GM19455 (cell line): Measurements from ENCODE around the gene ZNF236.

Source experiments
- ATAC-seq: cut with Tn5 transposase; IDR thresholded peaks from one replicate; pipeline ENCODE4 v1.9.1; 2021; ENCODE audit not compliant: unreplicated experiment

Gene ZNF236

GRCh38 chr18:76821356-76821874 lies 942 bp upstream of the ZNF236 start:
- ATAC-seq, result no peak

GRCh38 chr18:76821875-76822505 lies 367 bp upstream of the ZNF236 start:
- ATAC-seq, result peak; percentile 37

- no peak for ATAC-seq
These were observed 793 bp downstream of the ZNF236 start for GRCh38 chr18:76823161-76823538.

GRCh38 chr18:76823587-76824011 lies 1.2 kb downstream of the ZNF236 start:
- ATAC-seq, result no peak

GRCh38 chr18:76824145-76824676 lies 1.9 kb downstream of the ZNF236 start:
- ATAC-seq, result no peak

GRCh38 chr18:76824754-76825153 lies 2.4 kb downstream of the ZNF236 start:
- ATAC-seq, result no peak

- ATAC-seq, result no peak
These were observed 5.1 kb downstream of the ZNF236 start for GRCh38 chr18:76827205-76828200.

GRCh38 chr18:76834379-76834778 lies 12.0 kb downstream of the ZNF236 start:
- ATAC-seq, result no peak

- ATAC-seq, result no peak
These were observed 13.0 kb downstream of the ZNF236 start for GRCh38 chr18:76835380-76835779.

GRCh38 chr18:76837071-76837470 lies 14.7 kb downstream of the ZNF236 start:
- ATAC-seq, result no peak

- no peak for ATAC-seq
These were observed 15.8 kb downstream of the ZNF236 start for GRCh38 chr18:76838182-76838581.

GRCh38 chr18:76839086-76839794 lies 16.9 kb downstream of the ZNF236 start:
- no peak for ATAC-seq

- no peak for ATAC-seq
These were observed 20.6 kb downstream of the ZNF236 start for GRCh38 chr18:76842837-76843530.

- ATAC-seq, result no peak
These were observed 21.8 kb downstream of the ZNF236 start for GRCh38 chr18:76844144-76844543.

GRCh38 chr18:76844742-76845477 lies 22.6 kb downstream of the ZNF236 start:
- ATAC-seq, result no peak

- no peak for ATAC-seq
These were observed 23.9 kb downstream of the ZNF236 start for GRCh38 chr18:76846217-76846616.

- no peak for ATAC-seq
These were observed 25.6 kb downstream of the ZNF236 start for GRCh38 chr18:76847916-76848315.

GRCh38 chr18:76850112-76850511 lies 27.8 kb downstream of the ZNF236 start:
- no peak for ATAC-seq

GRCh38 chr18:76855594-76855993 lies 33.2 kb downstream of the ZNF236 start:
- ATAC-seq, result no peak

- no peak for ATAC-seq
These were observed 35.1 kb downstream of the ZNF236 start for GRCh38 chr18:76857476-76857875.
